Natural killer cell treated with Interleukin-12 subunit alpha and Interleukin-12 subunit beta and Interleukin-15 and Interleukin-18, amount 100 ng/mL, for 72 hours (primary cell): ENCODE results near the gene DOCK3. TPM values are rescaled to one million over a fixed set of nuclear protein-coding genes. Genes with fewer than 3 reads are reported as not detected.

Experiments used
- ATAC-seq, 2 donors: fragments of 150-1000 bp; cut with Tn5 transposase in 1 of 2; sonication (Bioruptor Pico), chemical (Tn5 transposase) in 1 of 2; 2 replicates each; pipeline ENCODE4 v1.10.0; 2021
- DNase-seq: peaks from one replicate; pipeline ENCODE4 v3.0.0; 2022; ENCODE audit warnings: low spot score
- H3K27ac Mint-ChIP-seq, 2 donors: 1 replicate in 1 of 2; 2 replicates in 1 of 2; pipeline ENCODE4 v1.8.0; 2022; ENCODE audit warnings: mixed read lengths in 2 of 2, mild to moderate bottlenecking in 1 of 2, moderate library complexity in 1 of 2
- H3K27me3 Mint-ChIP-seq, 2 donors: 1 replicate in 1 of 2; 2 replicates in 1 of 2; pipeline ENCODE4 v1.8.0; 2022; ENCODE audit warnings: mixed read lengths in 2 of 2
- H3K36me3 Mint-ChIP-seq: one replicate; pipeline ENCODE4 v1.8.0; 2022; ENCODE audit warnings: mixed read lengths
- H3K4me1 Mint-ChIP-seq, 2 donors: 1 replicate in 1 of 2; 2 replicates in 1 of 2; pipeline ENCODE4 v1.8.0; 2022; ENCODE audit warnings: low read depth in 2 of 2, mixed read lengths in 2 of 2, mild to moderate bottlenecking in 1 of 2
- H3K4me3 Mint-ChIP-seq: one replicate; pipeline ENCODE4 v1.8.0; 2022; ENCODE audit warnings: mixed read lengths
- H3K9me3 Mint-ChIP-seq: 2 replicates; pipeline ENCODE4 v1.8.0; 2022; ENCODE audit warnings: mixed read lengths
- total RNA-seq, 2 donors: library from RNA; stranded (reverse); gene quantifications; one replicate each; pipeline ENCODE4 v1.2.3, GENCODE V29; 2022

Gene DOCK3
- total RNA-seq, 2 donors from 2014 or later = 1.3 to 4.5 TPM

- Mint-ChIP-seq H3K36me3 (peaks cover 14% of the 10 kb centered on the region), H3K4me3 (no peak overlapping the region), H3K27me3 (no peaks in the 10 kb centered on the region), H3K9me3 (no peaks in the 10 kb centered on the region), H3K4me1 (peaks cover 33 to 39% of the 10 kb centered on the region in 2 donors), H3K27ac (peak overlapping the region; percentile 62 to 74)
- DNase-seq (no peak), ATAC-seq (no peak)
These were observed 722.7 kb downstream of the DOCK3 start for GRCh38 chr3:51397392-51397791.

GRCh38 chr3:51398595-51399310 is 724.0 kb downstream of the DOCK3 start:
- no peak overlapping the region for H3K4me3 Mint-ChIP-seq
- no peaks in the 10 kb centered on the region for H3K27me3 Mint-ChIP-seq
- no peak overlapping the region for H3K27ac Mint-ChIP-seq
- no peak for ATAC-seq
- H3K9me3 Mint-ChIP-seq = no peaks in the 10 kb centered on the region
- no peak for DNase-seq
- peaks cover 26 to 37% of the 10 kb centered on the region in 2 donors for H3K4me1 Mint-ChIP-seq
- H3K36me3 Mint-ChIP-seq = peaks cover 20% of the 10 kb centered on the region

- Mint-ChIP-seq H3K27ac (no peak overlapping the region), H3K4me1 (peaks cover 12 to 24% of the 10 kb centered on the region in 2 donors), H3K27me3 (no peaks in the 10 kb centered on the region), H3K9me3 (no peaks in the 10 kb centered on the region), H3K4me3 (no peak overlapping the region), H3K36me3 (peaks cover 6% of the 10 kb centered on the region)
- DNase-seq (no peak), ATAC-seq (peak in 1 of 2 donors; percentile 48)
These were observed 725.4 kb downstream of the DOCK3 start for GRCh38 chr3:51400166-51400565.

GRCh38 chr3:51401735-51402134 is 727.0 kb downstream of the DOCK3 start:
- ATAC-seq = no peak
- Mint-ChIP-seq H3K4me3 (no peak overlapping the region), H3K4me1 (peaks cover 7 to 19% of the 10 kb centered on the region in 2 donors), H3K9me3 (no peaks in the 10 kb centered on the region), H3K27me3 (no peaks in the 10 kb centered on the region), H3K36me3 (peaks cover 6% of the 10 kb centered on the region), H3K27ac (no peak overlapping the region)
- DNase-seq = no peak

GRCh38 chr3:51403675-51404074 is 728.9 kb downstream of the DOCK3 start:
- no peaks in the 10 kb centered on the region for H3K9me3 Mint-ChIP-seq
- peaks cover 6 to 15% of the 10 kb centered on the region in 2 donors for H3K4me1 Mint-ChIP-seq
- no peak for DNase-seq
- H3K27ac Mint-ChIP-seq = no peak overlapping the region
- ATAC-seq = no peak
- no peak overlapping the region for H3K4me3 Mint-ChIP-seq
- H3K36me3 Mint-ChIP-seq = peaks cover 6% of the 10 kb centered on the region
- H3K27me3 Mint-ChIP-seq = no peaks in the 10 kb centered on the region

- H3K9me3 Mint-ChIP-seq = no peaks in the 10 kb centered on the region
- peaks cover 16% of the 10 kb centered on the region for H3K36me3 Mint-ChIP-seq
- no peaks in the 10 kb centered on the region for H3K27me3 Mint-ChIP-seq
- H3K4me3 Mint-ChIP-seq = no peak overlapping the region
- ATAC-seq = no peak
- H3K27ac Mint-ChIP-seq = no peak overlapping the region
- DNase-seq = no peak
- peaks cover 6 to 13% of the 10 kb centered on the region in 2 donors for H3K4me1 Mint-ChIP-seq
These were observed 733.3 kb downstream of the DOCK3 start for GRCh38 chr3:51408021-51408420.

GRCh38 chr3:51408813-51409212 is 734.1 kb downstream of the DOCK3 start:
- H3K36me3 Mint-ChIP-seq = peaks cover 18% of the 10 kb centered on the region
- no peaks in the 10 kb centered on the region for H3K27me3 Mint-ChIP-seq
- H3K27ac Mint-ChIP-seq = no peak overlapping the region
- peaks cover 6 to 10% of the 10 kb centered on the region in 2 donors for H3K4me1 Mint-ChIP-seq
- DNase-seq = no peak
- H3K9me3 Mint-ChIP-seq = no peaks in the 10 kb centered on the region
- ATAC-seq = no peak
- no peak overlapping the region for H3K4me3 Mint-ChIP-seq

- no peak for DNase-seq
- no peaks in the 10 kb centered on the region for H3K9me3 Mint-ChIP-seq
- peaks cover 26% of the 10 kb centered on the region for H3K36me3 Mint-ChIP-seq
- no peaks in the 10 kb centered on the region for H3K27me3 Mint-ChIP-seq
- H3K4me1 Mint-ChIP-seq = peaks cover 0 to 4% of the 10 kb centered on the region in 2 donors
- no peak overlapping the region for H3K4me3 Mint-ChIP-seq
- H3K27ac Mint-ChIP-seq = no peak overlapping the region
- ATAC-seq = no peak
These were observed 747.5 kb downstream of the DOCK3 start for GRCh38 chr3:51422211-51422610.

GRCh38 chr3:51426921-51427320 is 752.2 kb downstream of the DOCK3 start:
- Mint-ChIP-seq H3K4me1 (peaks cover 0 to 4% of the 10 kb centered on the region in 2 donors), H3K4me3 (no peak overlapping the region), H3K27ac (no peak overlapping the region), H3K9me3 (no peaks in the 10 kb centered on the region), H3K27me3 (no peaks in the 10 kb centered on the region), H3K36me3 (peaks cover 9% of the 10 kb centered on the region)
- no peak for DNase-seq
- ATAC-seq = no peak

GRCh38 chr3:51429138-51429537 is 754.4 kb downstream of the DOCK3 start:
- Mint-ChIP-seq H3K4me1 (no peaks in the 10 kb centered on the region), H3K27ac (no peak overlapping the region), H3K4me3 (no peak overlapping the region), H3K9me3 (no peaks in the 10 kb centered on the region), H3K27me3 (no peaks in the 10 kb centered on the region), H3K36me3 (peaks cover 4% of the 10 kb centered on the region)
- ATAC-seq (no peak), DNase-seq (no peak)

Other genes with a start within 250 kb of the DOCK3 start
- gene CACNA2D2, start 171.3 kb upstream of the DOCK3 start, total RNA-seq = 1 to 10 TPM; 1.6 to 1.7 TPM
- gene C3orf18, start 107.2 kb upstream of the DOCK3 start, total RNA-seq = 1 to 10 TPM; 5.1 to 6.2 TPM
- 10 to 100 TPM; 31.5 to 48.4 TPM for gene HEMK1, start 105.4 kb upstream of the DOCK3 start, total RNA-seq
- gene CISH, start 63.2 kb upstream of the DOCK3 start, total RNA-seq = 100 to 1,000 TPM; 146 to 151 TPM
- 100 to 1,000 TPM in 1 of 2 donors, 10 to 100 TPM in 1; 84.8 to 106 TPM for gene MAPKAPK3, start 57.8 kb upstream of the DOCK3 start, total RNA-seq